ENCODE results near the gene CWC22.

DNA sequence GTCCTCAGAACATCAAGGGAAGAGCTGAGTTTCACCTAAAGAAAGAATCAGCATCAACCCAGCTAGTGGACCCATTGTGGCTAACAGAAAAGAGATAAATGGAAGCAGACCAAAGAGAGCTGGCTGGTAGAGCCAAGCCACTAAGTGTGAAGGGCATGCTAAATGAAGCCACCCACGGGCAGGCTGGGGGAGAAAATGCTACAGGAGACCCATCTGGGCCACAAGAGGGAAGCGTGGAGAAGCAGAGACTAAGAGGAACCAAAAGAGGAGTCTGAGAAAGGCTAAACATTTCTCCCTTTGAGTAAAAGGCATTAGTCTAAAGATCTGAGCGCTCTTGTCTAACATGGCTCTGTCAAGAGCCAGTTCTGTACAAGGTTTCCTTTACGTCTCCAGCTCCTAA, 15.8 kb downstream of the CWC22 start:
- TF ChIP-seq, protein P1, sequence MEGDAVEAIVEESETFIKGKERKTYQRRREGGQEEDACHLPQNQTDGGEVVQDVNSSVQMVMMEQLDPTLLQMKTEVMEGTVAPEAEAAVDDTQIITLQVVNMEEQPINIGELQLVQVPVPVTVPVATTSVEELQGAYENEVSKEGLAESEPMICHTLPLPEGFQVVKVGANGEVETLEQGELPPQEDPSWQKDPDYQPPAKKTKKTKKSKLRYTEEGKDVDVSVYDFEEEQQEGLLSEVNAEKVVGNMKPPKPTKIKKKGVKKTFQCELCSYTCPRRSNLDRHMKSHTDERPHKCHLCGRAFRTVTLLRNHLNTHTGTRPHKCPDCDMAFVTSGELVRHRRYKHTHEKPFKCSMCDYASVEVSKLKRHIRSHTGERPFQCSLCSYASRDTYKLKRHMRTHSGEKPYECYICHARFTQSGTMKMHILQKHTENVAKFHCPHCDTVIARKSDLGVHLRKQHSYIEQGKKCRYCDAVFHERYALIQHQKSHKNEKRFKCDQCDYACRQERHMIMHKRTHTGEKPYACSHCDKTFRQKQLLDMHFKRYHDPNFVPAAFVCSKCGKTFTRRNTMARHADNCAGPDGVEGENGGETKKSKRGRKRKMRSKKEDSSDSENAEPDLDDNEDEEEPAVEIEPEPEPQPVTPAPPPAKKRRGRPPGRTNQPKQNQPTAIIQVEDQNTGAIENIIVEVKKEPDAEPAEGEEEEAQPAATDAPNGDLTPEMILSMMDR (IDR thresholded peaks at IDR 0.05; ENCODE audit: low read length): peak; percentile 28
- TF ChIP-seq EZH2 (optimal IDR thresholded peaks at IDR 0.05; ENCODE audit: low read depth, low read length): no peak

Data from MM.1S (cell line).